Measurements from ENCODE around the gene NLRC5. TPM values are rescaled to one million over a fixed set of nuclear protein-coding genes. Genes with fewer than 3 reads are reported as not detected.
A peak's percentile ranks its signal among the peaks of the same experiment; 100 is the strongest.

Gene NLRC5
- total RNA-seq, 1 donor from 2014 or later = not detected

GRCh38 chr16:56965149-56966092, 23.9 kb upstream of the NLRC5 start:
- DNase-seq (ENCODE audit: low spot score) = no peak
- H3K9me3 Mint-ChIP-seq = no peaks in the 10 kb centered on the region
- no peak overlapping the region for H3K4me3 ChIP-seq
- no peak overlapping the region for H3K27ac ChIP-seq
- H3K27ac Mint-ChIP-seq = peak overlapping the region; percentile 93
- no peaks in the 10 kb centered on the region for H3K36me3 ChIP-seq
- H3K9me3 ChIP-seq (ENCODE audit: low read depth) = no peaks in the 10 kb centered on the region
- no peaks in the 10 kb centered on the region for H4K20me1 ChIP-seq (ENCODE audit: low read depth)
- H3K4me3 Mint-ChIP-seq = no peak overlapping the region
- H2AFZ ChIP-seq (replicated peaks) = no peak overlapping the region
- no peaks in the 10 kb centered on the region for H3K4me1 ChIP-seq
- H3K27me3 ChIP-seq = no peaks in the 10 kb centered on the region
- TF ChIP-seq EZH2phosphoT487 (IDR thresholded peaks at IDR 0.05) = no peak
- no peak for TF ChIP-seq EZH2 (IDR thresholded peaks at IDR 0.05)
- TF ChIP-seq, protein P1, sequence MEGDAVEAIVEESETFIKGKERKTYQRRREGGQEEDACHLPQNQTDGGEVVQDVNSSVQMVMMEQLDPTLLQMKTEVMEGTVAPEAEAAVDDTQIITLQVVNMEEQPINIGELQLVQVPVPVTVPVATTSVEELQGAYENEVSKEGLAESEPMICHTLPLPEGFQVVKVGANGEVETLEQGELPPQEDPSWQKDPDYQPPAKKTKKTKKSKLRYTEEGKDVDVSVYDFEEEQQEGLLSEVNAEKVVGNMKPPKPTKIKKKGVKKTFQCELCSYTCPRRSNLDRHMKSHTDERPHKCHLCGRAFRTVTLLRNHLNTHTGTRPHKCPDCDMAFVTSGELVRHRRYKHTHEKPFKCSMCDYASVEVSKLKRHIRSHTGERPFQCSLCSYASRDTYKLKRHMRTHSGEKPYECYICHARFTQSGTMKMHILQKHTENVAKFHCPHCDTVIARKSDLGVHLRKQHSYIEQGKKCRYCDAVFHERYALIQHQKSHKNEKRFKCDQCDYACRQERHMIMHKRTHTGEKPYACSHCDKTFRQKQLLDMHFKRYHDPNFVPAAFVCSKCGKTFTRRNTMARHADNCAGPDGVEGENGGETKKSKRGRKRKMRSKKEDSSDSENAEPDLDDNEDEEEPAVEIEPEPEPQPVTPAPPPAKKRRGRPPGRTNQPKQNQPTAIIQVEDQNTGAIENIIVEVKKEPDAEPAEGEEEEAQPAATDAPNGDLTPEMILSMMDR (IDR thresholded peaks at IDR 0.05) = no peak
- no peak overlapping the region for H3K9ac ChIP-seq
- peaks cover 12% of the 10 kb centered on the region for H3K4me1 Mint-ChIP-seq
- H3K36me3 Mint-ChIP-seq = no peaks in the 10 kb centered on the region
- H3K27me3 Mint-ChIP-seq (ENCODE audit: insufficient read depth, low read depth) = peaks cover 5% of the 10 kb centered on the region
- H3F3A ChIP-seq (ENCODE audit: low read depth) = no peaks in the 10 kb centered on the region
- H3K4me2 ChIP-seq = no peak overlapping the region
- H3K79me2 ChIP-seq (ENCODE audit: low read depth) = no peaks in the 10 kb centered on the region

- no peaks in the 10 kb centered on the region for H3F3A ChIP-seq (ENCODE audit: low read depth)
- no peak overlapping the region for H3K4me3 ChIP-seq
- Mint-ChIP-seq H3K27me3 (ENCODE audit: insufficient read depth, low read depth) (peaks cover 6% of the 10 kb centered on the region), H3K4me1 (peaks cover 13% of the 10 kb centered on the region), H3K27ac (peak overlapping the region; percentile 93), H3K4me3 (no peak overlapping the region), H3K9me3 (no peaks in the 10 kb centered on the region), H3K36me3 (no peaks in the 10 kb centered on the region)
- no peak overlapping the region for H3K9ac ChIP-seq
- no peaks in the 10 kb centered on the region for H3K9me3 ChIP-seq (ENCODE audit: low read depth)
- H3K4me2 ChIP-seq = no peak overlapping the region
- H3K79me2 ChIP-seq (ENCODE audit: low read depth) = no peaks in the 10 kb centered on the region
- TF ChIP-seq, protein P1 (IDR thresholded peaks at IDR 0.05) = no peak
- TF ChIP-seq EZH2 (IDR thresholded peaks at IDR 0.05) (no peak), EZH2phosphoT487 (IDR thresholded peaks at IDR 0.05) (no peak)
- no peak overlapping the region for H2AFZ ChIP-seq (replicated peaks)
- H4K20me1 ChIP-seq (ENCODE audit: low read depth) = no peaks in the 10 kb centered on the region
- no peak overlapping the region for H3K27ac ChIP-seq
- no peaks in the 10 kb centered on the region for H3K36me3 ChIP-seq
- H3K4me1 ChIP-seq = no peaks in the 10 kb centered on the region
- no peaks in the 10 kb centered on the region for H3K27me3 ChIP-seq
- DNase-seq (ENCODE audit: low spot score) = no peak
Measured at GRCh38 chr16:56966093-56966475, 23.3 kb upstream of the NLRC5 start.

- Mint-ChIP-seq H3K4me3 (no peak overlapping the region), H3K4me1 (peaks cover 21% of the 10 kb centered on the region), H3K27ac (no peak overlapping the region), H3K27me3 (ENCODE audit: insufficient read depth, low read depth) (peaks cover 9% of the 10 kb centered on the region), H3K36me3 (no peaks in the 10 kb centered on the region), H3K9me3 (no peaks in the 10 kb centered on the region)
- H3K4me3 ChIP-seq = no peak overlapping the region
- H3K27ac ChIP-seq = no peak overlapping the region
- H3K4me2 ChIP-seq = no peak overlapping the region
- no peaks in the 10 kb centered on the region for H3F3A ChIP-seq (ENCODE audit: low read depth)
- H3K9me3 ChIP-seq (ENCODE audit: low read depth) = no peaks in the 10 kb centered on the region
- TF ChIP-seq, protein P1 (IDR thresholded peaks at IDR 0.05) = no peak
- TF ChIP-seq EZH2 (IDR thresholded peaks at IDR 0.05) = no peak
- no peak for TF ChIP-seq EZH2phosphoT487 (IDR thresholded peaks at IDR 0.05)
- H3K79me2 ChIP-seq (ENCODE audit: low read depth) = no peaks in the 10 kb centered on the region
- no peak overlapping the region for H3K9ac ChIP-seq
- H3K4me1 ChIP-seq = no peaks in the 10 kb centered on the region
- H4K20me1 ChIP-seq (ENCODE audit: low read depth) = no peaks in the 10 kb centered on the region
- no peak for DNase-seq (ENCODE audit: low spot score)
- H3K27me3 ChIP-seq = no peaks in the 10 kb centered on the region
- H3K36me3 ChIP-seq = no peaks in the 10 kb centered on the region
- H2AFZ ChIP-seq (replicated peaks) = no peak overlapping the region
Measured at GRCh38 chr16:56967733-56968132, 21.6 kb upstream of the NLRC5 start.

Measured in neural progenitor cell (in vitro differentiated cells).